ENCODE results near the gene STIM1.
A peak's percentile ranks its signal among the peaks of the same experiment; 100 is the strongest.
"Not testable (repeated sequence)": the region's sequence is repeated elsewhere in the genome, so short reads cannot be mapped to it uniquely, and the experiment has no call there.

STIM1 gene

DNA sequence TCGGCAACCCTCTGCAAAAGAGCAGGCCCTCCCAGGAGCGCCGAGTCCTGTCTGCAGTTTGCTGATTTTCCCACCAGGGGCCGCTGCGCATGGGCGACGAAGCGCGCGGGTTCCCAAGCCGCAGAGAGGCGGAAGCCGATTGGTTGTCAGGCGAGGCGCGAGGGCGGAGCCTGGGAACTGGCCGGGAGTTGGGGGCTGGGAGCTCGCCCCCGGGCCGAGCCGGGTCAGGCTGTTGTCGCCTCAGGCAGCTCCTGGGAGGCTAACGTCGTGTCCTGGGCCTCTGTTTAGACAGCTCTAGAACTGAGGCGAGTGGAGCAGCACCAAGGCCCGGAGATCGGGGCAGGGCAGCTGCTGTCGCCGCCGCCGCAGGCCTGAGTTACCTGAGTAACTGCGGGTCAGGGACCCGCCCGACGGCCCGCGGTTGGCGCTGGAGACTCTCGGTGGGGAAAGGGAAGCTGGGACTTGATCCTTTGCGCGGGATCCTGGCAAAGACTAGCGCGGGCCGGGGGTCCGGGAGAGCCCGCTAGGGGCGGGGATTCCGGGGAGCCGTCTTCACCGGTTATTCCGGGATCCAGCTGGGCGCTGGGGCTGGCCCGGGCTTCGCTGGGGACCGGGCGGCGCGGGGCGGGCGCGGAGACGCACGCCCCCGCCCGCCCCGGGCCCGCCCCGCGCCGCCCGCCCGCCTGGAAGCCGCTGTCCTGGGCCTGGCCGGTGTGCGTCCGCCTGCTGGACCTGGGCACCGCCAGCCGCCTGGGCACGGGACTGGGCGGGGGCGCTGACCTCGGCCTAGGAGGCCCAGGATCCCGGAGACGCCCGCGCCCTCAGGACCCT, at the start of gene STIM1:
STIM1 (plus strand) TSS at position 688 of the 831 bp plus-strand sequence. CDS start 607 bp downstream, outside the sequence.
- DNase-seq: peak; percentile 88 to 91

DNA sequence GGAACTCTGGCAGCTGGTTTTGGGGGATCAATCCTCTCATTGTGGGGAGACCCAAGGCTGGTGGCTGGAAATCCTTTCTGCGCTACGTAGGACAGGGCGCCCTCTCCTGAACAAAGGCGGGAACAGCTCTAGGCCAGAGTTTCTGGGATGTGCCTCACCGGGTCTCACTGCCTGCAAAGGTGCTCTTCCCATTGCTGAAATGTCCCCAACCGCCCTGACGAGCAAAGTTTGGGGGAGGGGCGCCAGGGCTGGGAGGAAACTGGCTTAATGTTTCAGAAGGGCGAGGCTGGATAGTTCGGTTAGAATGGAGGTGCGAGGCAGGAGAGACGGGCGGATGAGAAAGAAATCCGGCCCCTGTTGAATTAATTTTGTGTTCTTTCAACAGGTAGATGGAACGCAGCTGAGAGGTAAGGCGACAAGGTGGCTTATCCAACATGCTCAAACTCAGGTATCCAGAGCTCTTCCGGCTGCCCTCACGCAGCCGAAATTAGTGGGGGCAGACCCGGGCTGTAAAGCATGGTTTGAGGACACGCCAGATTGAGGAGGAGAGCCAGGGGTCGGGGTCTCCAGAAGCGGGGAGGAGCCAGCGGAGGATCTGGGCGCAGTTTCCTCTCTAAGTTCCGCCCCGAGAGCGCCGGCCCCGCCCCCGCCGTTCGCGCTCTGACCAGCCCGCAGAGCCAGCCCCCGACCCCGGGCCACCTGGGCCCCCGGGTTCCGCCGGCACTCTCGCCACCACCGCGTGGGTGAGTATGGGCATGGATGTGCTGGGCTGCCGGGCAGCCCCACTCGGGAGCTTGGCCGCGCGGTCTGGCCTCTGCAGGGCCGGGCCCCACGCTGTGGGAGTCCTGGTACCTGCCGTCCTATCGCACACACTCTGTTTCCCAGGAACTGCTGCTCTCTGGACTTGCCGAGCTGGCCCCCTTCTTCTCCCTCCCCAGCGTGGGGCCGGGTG, 47.3 kb upstream of the STIM1 start, which contains the start of gene PGAP2:
PGAP2 (plus strand) TSS at position 652 of the 952 bp plus-strand sequence. CDS start 2,700 bp downstream, outside the sequence.
- DNase-seq: peak; percentile 68 to 76

DNA sequence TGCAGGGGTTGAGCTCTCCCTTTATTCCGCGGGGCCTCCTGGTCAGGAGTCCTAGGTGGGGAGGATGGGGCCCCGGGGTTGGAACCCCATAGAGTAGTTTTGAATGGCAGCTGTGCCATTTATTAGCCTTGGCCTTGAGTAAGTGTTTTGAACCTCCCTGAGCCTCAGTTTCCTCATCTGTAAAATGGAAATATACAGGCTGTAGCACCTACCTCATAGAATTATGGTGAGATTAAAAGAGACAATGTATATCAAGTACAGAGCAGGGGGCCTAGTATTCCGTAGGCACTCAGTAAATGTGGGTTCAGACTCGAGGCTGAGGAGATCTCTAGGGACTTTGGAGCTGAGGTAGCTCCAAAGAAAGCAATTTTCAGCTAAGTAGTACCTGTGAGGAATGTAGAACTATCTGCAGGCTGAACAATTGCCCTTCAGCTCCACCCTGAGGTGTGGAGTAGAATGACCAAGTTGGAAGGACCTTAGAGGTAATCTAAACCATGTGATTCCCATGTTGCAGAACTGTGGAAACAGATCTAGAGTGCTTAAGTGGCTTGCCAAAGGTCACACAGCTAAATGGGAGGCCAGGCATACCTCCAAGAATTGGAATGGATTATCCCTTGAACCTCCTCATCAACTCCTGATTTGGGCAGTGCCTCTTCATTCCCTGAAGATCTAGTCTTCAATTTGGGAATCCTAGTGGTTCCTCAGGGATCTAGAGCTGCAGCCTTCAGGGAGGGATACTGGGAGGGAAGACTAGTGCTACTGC, 46.4 kb upstream of the STIM1 start:
- DNase-seq: peak; percentile 40 to 64

DNA sequence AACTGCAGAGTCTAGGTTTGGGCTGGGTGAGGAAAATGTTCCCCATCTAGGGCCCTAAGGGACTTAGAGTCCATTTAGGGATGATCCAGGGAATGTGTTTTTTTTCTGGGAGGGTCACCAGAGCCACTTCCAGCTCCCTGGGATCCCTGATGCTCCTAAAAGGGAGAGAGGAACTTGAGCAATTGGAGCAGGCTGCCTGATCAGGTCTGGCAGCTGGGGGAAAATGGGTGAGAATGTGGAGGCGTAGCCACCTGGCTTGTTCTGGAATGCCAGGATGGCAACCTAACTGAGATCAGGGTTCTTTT, 45.9 kb upstream of the STIM1 start:
- no peak for DNase-seq

DNA sequence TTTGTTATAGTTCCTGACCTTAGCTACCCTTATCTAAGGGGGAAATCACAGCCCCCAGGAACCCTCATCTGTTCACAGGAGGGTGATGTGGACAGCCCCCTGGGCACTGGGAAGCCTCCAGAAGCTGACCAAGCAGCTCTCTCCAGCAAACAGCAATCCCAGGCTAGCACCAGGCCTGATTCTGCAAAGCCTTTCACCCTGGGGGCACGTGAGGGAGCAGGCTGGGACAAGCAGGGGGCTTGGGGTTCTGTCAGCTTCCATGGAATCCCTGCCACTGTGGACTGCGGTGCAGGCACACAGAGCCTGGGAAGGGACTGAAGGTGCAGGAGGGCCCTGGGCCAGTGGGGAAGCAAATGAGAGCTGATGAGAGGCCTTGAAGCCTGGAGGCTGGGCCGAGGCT, 45.0 kb upstream of the STIM1 start:
- no peak for DNase-seq

DNA sequence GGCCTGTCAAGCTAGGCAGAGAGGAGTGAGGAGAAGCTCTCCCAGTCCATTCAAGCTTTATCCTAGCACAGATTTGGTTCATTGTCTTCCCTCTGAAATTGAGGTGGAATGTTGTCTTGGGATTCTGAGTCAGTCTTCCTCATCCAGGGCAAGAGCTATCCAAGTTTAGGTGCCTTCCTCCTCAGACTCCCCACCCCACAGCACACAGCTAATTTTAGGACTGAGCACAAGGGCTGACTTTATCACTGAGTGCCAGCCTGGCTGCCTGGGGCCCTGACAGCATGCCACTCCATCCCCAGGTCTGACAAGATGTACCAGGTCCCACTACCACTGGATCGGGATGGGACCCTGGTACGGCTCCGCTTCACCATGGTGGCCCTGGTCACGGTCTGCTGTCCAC, 44.5 kb upstream of the STIM1 start:
- DNase-seq: no peak

DNA sequence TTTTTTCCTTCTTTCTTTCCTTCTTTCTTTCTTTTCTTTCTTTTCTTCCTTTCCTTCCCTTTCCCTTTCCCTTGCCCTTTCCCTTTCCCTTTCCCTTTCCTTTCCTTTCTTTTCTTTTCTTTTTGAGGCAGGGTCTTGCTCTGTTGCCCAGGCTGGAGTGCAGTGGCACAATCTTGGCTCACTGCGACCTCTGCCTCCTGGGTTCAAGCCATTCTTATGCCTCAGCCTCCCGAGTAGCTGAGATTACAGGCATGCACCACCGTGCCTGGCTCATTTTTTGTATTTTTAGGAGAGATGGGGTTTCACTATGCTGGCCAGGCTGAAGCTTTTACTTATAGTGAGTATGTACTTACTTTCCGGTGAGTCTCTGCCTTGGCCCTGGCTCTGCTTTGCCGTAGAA, 40.6 kb upstream of the STIM1 start:
- not testable (repeated sequence) for DNase-seq

DNA sequence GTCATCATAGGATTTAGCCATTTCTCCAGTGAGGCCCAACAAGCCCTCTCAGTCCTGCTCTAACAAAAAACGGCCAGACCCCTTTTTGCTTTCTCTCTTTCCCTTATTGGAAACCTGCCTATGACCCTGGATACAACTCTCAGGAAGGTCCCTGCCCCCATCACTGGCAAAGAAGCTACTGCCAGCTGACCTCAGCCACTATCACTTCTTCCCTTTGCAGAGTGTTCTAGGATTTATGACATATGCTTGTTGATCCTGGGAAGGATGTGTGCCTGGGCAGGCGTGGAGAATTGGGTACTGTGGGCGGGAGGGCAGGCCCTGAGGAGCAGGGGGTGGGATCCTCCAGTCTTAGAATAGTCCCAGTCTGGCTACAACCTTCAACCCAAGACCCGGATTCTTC, 39.6 kb upstream of the STIM1 start:
- no peak for DNase-seq

DNA sequence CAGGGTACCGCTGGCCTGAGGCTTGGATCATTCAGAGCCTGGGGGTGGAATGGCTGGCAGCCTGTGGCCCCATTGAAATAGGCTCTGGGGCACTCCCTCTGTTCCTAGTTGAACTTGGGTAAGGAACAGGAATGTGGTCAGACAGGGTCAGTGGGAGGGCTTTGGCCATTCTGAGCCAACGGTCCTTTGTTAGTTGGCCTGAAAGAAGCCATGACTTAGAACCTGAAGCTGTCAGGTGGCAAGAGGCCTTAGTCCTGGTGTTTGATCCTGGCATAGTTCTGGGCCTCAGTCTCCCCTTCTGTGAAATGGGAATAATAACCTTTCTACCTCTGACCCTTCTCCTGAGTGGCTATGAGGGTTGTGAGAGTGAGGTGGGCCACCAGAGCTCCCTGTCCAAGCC, 38.8 kb upstream of the STIM1 start:
- DNase-seq: no peak

DNA sequence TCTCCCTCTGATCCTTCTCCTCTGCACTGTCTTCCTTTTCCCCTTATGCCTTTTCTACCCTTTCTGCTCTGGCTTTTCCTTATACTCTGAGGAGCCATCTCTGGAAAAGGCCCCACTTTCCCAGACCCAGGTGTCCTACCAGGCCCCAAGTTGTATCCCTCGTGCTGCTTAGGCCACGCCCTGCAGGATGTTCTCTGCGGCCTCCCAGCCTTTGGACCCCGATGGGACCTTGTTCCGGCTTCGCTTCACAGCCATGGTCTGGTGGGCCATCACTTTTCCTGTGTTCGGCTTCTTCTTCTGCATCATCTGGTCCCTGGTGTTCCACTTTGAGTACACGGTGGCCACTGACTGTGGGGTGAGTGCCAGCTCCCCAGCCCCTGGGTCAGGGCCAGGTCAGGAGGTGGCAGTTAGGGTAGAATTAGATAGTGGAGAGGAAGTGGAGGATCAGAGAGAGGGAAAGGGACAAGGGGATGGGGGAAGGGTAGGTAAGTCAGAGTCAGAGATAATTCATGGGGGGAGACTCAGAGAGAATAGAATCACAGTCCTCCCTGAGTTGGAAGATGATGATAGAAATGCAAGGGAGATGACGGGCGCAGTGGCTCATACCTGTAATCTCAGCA, 38.2 kb upstream of the STIM1 start:
- no peak for DNase-seq

DNA sequence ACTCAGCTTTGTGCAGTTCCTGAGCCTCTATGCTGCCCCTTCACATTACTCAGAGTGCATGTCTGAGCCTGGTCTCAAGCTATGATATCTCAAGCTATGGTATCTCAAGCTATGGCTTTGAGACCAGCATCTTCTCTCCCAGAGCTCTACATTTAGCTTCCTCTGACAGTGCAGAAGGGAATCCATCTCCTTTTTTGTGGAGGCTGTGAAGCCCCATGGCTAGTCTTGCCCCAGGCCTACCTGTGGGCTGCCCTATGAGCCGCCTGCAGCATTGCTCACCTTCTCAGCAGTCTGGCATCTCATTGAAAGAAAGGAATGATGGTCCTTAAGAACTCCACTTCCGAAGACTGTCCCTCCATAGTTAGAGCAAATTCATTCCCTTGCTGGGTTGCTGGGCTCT, 34.5 kb upstream of the STIM1 start:
- no peak for DNase-seq

DNA sequence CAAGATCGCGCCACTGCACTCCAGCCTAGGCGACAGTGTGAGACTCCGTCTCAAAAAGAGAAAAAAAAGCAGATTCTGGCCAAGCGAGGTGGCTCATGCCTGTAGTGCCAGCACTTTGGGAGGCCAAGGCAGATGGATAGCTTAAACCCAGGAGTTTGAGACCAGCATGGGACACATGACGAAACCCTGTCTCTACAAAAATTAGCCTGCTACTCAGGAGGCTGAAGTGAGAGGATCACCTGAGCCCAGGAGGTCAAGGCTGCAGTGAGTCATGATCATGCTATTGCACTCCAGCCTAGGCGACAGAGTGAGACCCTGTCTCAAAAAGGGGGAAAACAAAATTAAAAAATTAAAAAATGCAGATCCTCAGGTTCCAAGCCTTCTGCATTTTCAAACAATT, 33.2 kb upstream of the STIM1 start:
- no peak for DNase-seq

DNA sequence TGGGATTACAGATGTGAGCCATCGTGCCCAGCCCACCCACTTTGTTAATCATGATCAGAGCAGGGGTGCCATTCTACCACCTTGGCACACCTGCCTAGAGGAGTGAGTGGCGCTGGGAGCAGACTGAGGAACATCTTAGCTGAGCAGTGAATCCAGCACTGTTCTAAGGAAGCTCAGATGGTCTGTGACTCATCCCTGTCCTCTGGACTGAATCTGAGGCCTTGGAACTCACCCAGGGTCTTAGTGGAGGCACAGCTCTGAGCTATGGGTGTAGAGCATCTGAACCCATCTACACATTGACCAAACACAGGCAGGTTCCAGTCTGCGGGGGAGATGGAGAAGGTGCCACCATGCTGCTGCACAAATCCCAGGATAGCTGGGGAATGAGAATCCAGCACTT, 32.2 kb upstream of the STIM1 start:
- DNase-seq: no peak

DNA sequence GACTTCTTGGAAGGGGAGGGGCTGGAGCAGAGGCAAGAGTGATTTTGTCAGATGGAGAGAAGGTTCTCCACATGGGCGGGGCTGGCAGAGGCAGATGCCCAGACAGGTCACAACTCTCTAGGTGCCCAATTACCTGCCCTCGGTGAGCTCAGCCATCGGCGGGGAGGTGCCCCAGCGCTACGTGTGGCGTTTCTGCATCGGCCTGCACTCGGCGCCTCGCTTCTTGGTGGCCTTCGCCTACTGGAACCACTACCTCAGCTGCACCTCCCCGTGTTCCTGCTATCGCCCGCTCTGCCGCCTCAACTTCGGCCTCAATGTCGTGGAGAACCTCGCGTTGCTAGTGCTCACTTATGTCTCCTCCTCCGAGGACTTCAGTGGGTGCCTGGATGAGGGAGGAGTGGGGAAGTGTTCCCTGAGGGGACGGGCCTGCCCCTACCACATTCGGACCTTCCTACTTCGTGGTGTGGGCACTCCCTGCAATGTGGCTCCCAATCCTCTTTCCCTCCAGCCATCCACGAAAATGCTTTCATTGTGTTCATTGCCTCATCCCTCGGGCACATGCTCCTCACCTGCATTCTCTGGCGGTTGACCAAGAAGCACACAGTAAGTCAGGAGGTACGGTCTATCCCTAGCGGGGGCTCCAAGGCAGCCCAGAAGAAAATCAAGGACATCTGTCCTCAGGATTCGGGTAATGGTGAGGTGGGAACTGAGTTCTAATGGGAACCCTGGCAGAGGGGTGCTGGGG, 31.5 kb upstream of the STIM1 start:
- DNase-seq: no peak

DNA sequence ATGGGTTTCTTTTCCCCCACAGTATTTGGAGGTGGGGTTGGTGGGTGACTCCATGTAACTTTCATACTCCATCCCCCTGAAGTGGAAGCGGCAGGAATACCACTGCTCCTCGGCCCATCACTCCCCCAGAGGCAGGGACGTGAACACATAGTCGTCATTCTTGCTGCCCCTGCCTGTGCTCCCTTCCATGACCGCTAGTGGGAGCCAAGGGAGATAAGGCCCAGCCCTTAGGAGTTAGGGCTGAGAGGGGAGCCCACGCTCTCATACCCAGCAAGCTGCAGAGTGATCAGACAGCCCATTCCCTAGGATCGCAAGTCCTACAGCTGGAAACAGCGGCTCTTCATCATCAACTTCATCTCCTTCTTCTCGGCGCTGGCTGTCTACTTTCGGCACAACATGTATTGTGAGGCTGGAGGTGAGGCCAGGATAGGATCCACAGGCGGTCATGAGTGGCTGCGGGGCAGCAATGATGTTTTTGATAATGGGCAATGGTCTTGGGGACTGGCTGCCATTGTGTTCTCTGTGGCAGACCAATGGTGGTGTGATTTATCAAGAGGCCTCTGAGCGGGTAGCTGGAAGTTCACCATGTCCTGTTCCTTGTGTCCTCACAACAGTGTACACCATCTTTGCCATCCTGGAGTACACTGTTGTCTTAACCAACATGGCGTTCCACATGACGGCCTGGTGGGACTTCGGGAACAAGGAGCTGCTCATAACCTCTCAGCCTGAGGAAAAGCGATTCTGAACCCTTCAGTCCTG, 30.6 kb upstream of the STIM1 start:
- DNase-seq: peak; percentile 12 to 13

DNA sequence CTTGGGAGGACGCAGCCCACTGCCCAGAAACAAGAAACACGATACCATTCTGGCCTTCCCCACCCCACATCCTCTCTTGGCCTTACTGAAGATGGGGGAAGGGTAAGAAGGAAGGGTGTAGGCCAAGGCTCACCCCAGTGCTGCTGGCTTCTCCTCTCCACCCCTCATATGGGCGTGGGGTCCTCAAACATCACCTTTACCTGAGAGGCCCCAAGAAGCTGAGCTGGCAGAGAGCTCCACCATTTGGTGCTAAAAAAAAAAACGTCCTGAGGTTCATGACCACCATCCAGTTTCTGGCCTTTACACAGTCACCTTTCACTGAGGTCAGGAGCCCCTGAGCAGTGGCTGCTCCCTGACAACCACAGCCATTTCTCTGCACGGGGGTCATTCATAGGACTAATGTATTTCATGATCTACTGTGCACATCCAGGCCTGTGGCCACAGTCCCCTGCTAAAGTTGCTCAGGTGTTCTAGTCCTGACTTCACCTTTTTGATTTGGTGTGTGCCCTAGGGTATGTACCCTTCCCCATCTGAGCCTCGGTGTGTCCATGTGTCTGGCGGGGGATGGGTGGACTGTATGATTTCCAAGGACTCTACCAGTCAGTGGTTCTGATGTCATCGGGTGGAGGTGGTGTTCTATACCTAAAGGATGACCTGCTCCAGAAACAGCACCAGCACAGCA, 29.9 kb upstream of the STIM1 start:
- DNase-seq: no peak

DNA sequence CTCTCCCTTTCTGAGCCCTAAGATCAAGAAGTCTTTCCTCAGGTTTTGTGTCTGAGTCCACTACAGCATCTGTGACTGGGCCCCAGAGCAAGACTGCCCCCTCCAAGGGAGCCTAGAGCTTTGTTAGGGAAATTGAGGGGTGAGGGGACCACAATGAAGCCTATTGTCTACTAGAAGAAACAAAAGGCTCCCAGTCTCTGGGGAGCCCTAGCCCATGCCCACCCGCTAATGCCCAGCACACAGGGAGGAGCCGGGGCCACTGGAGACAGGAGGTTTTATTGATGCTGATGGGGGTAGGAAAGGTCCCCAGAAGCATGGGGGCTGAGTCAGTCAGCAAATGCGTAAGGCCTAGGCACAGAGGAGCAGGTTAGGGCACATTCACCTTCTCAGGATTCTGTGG, 28.7 kb upstream of the STIM1 start:
- DNase-seq: no peak

DNA sequence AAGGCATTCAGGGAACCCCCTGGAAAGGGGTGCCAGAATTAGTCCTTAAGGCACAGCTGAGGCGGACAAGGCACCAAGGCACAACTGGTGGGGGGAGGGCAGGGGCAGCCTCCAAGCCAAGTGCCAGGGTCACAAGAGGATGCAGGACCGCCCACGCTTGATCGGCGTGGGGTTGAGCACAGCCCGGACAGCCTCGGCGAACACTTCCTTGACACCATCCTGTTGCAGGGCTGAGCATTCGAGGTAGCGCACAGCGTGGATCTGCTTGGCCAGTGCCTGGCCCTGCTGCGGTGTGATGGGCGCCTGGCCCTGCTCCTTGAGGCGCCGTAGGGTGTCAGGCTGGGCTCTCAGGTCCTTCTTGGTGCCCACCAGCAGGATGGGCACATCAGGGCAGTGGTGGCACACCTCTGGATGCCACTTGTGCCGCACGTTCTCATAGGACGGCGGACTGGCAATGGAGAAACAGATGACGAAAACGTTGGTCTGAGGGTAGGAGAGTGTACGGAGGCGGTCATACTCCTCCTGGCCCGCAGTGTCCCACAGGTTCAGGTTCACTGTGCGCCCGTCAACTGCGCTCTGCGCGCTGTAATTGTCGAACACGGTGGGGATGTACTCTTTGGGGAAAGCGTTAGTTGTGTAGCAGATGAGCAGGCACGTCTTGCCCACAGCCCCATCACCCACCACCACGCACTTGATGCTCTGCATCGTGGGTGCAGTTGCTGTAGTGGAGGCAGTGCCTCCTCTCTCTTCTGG, 27.9 kb upstream of the STIM1 start:
- DNase-seq: no peak

DNA sequence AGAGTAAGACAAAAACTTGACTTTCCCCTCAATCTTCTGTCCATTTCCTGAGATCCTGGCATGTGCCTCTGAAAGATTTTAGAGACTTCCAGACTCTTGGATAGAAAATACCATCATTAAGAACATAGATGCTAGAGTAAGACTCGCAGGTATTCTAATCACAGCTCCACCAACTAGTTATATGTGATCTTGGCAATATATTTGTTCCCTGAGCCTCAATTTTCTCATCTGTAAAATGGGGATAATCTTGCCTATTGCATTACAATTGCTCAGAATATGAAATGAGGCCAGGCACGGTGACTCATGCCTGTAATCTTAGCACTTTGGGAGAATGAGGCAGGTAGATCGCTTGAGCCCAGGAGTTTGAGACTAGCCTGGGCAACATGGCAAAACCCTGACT, 25.4 kb upstream of the STIM1 start:
- DNase-seq: no peak

DNA sequence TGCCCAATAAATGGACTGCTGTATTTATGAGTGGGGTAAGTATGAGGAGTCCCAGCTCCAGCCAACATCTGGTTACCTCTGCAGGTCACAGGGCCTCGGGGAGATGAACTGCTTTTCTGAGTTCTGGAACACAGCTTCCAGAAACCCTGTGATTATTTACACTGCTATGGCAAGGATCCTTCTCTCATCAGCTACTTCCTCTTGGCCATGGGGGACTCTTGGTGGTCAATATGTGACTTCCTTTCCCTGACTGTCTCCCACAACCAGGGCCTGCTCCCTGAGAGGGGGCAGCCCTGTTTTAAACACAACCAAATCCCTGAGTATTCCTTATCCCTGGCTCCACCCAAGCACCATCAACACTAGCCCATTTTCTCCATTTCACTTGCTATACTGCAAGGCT, 24.7 kb upstream of the STIM1 start:
- DNase-seq: no peak

Measured in SHP77 (cell line).